Measurements from ENCODE around the gene CSK. TPM values are rescaled to one million over a fixed set of nuclear protein-coding genes. Genes with fewer than 3 reads are reported as not detected.

Gene CSK
- total and polyA plus RNA-seq, 2 of the 8 experiments (the other 6 are each of a cell fraction or from before 2014, with no cell fraction given): 13.7 to 50.2 TPM

GRCh38 chr15:74817370-74817737, 35.5 kb downstream of the CSK start:
- no peaks in the 10 kb centered on the region for H3K79me1 ChIP-seq (ENCODE audit: low read depth, low read length)
- H2BK15ac ChIP-seq (ENCODE audit: low read length): no peak overlapping the region
- no peaks in the 10 kb centered on the region for H3K9me3 ChIP-seq (ENCODE audit: insufficient read depth in 2 of 2, low read depth in 1 of 2, low read length in 1 of 2)
- H2BK120ac ChIP-seq (replicated peaks; ENCODE audit: low read depth, low read length): no peak overlapping the region
- no peak overlapping the region for H2AK5ac ChIP-seq (ENCODE audit: low read depth, low read length)
- ChIA-PET CTCF (ENCODE audit: partially characterized antibody) (interaction anchor here (0.7 to 15.7 kb wide), 15 partner anchors 11 to 196 kb away, joined by 3 to 135 read pairs (median 7); no protein-coding TSS in a partner anchor), POLR2A (ENCODE audit: partially characterized antibody) (interaction anchor here (0.7 to 3.1 kb wide), 5 partner anchors 9 to 189 kb away, joined by 3 to 7 read pairs (median 3); partner anchors contain the start of gene CPLX3)
- H2BK12ac ChIP-seq (ENCODE audit: low read depth, low read length): no peak overlapping the region
- H3K79me2 ChIP-seq (ENCODE audit: control insufficient read depth in 1 of 2, insufficient read depth in 2 of 2, low read length in 2 of 2): no peaks in the 10 kb centered on the region
- H3K9ac ChIP-seq (replicated peaks in 1 of 4; ENCODE audit: extremely low read depth in 1 of 4, low read depth in 3 of 4, low read length in 3 of 4): no peak overlapping the region
- H3K56ac ChIP-seq (replicated peaks; ENCODE audit: insufficient read length, low read depth, low read length): no peak overlapping the region
- FAIRE-seq (no peak), DNase-seq (ENCODE audit: low read depth in 1 of 2, low spot score in 2 of 2) (no peak)
- no peaks in the 10 kb centered on the region for H4K20me1 ChIP-seq (replicated peaks in 1 of 2; ENCODE audit: control insufficient read depth in 1 of 2, insufficient read depth in 2 of 2, low read length in 2 of 2)
- H4K5ac ChIP-seq (ENCODE audit: insufficient read length, low read depth, low read length): no peak overlapping the region
- no peak overlapping the region for H3K23ac ChIP-seq (ENCODE audit: insufficient read length)
- H3K4me1 ChIP-seq (replicated peaks in 1 of 4; ENCODE audit: control insufficient read depth in 3 of 4, insufficient read depth in 4 of 4, low read length in 3 of 4): peaks cover 0 to 12% (median 6%) of the 10 kb centered on the region in 4 experiments; a peak in 6 of 7 replicates
- no peak overlapping the region for H3K4me3 ChIP-seq (ENCODE audit: extremely low read depth in 1 of 4, insufficient read depth in 2 of 4, low read depth in 3 of 4, low read length in 4 of 4)
- no peak overlapping the region for H4K91ac ChIP-seq (replicated peaks; ENCODE audit: insufficient read length, low read length)
- 0 out of 2 replicates have a peak, but pooled peaks cover 2% of the 10 kb centered on the region for H3K23me2 ChIP-seq (ENCODE audit: low read depth, low read length)
- H3K14ac ChIP-seq (ENCODE audit: insufficient read length): no peak overlapping the region
- 73% methylated on average over 9 of the region's 9 CpGs; no CpG with 5 or more reads in 1 of the 2 experiments for WGBS, 2 experiments (ENCODE audit: extremely low coverage in 1 of 2, insufficient coverage in 1 of 2, insufficient read length in 1 of 2, insufficient replicate concordance in 2 of 2, low coverage in 1 of 2, low lambda C conversion rate in 2 of 2, missing lambda C conversion rate in 1 of 2)
- no peak overlapping the region for H3K27ac ChIP-seq (ENCODE audit: low read depth, low read length)
- H3K27me3 ChIP-seq (replicated peaks in 1 of 4; ENCODE audit: control insufficient read depth in 3 of 4, extremely low read depth in 1 of 4, insufficient read depth in 3 of 4, low read length in 3 of 4): no peaks in the 10 kb centered on the region
- no peaks in the 10 kb centered on the region for H3K36me3 ChIP-seq (ENCODE audit: control insufficient read depth in 2 of 4, insufficient read depth in 4 of 4, low read length in 3 of 4)
- no peak overlapping the region for H4K8ac ChIP-seq (ENCODE audit: extremely low read depth, insufficient read depth, low read length)
- H2AFZ ChIP-seq (ENCODE audit: low read length): no peak overlapping the region
- H3K4me2 ChIP-seq (ENCODE audit: insufficient read depth in 1 of 2, low read depth in 2 of 2, low read length in 2 of 2): no peak overlapping the region
- no peak overlapping the region for H3K4ac ChIP-seq (replicated peaks; ENCODE audit: insufficient read length, low read depth, low read length)
- H2BK20ac ChIP-seq (ENCODE audit: low read length): no peak overlapping the region
- no peak overlapping the region for H3K18ac ChIP-seq (ENCODE audit: extremely low read depth, low read length)
- no peak overlapping the region; the same call in 1 of the 2 replicates for H2BK5ac ChIP-seq (ENCODE audit: low read depth, low read length)
- no peak for TF ChIP-seq RNF2 (IDR thresholded peaks at IDR 0.05; ENCODE audit: borderline replicate concordance, low read depth, low read length, missing control alignments, poor library complexity, severe bottlenecking)
- no peak for TF ChIP-seq ATF2 (IDR thresholded peaks at IDR 0.05; ENCODE audit: low read length)
- TF ChIP-seq RAD21 (IDR thresholded peaks at IDR 0.05 in 1 of 2, conservative IDR thresholded peaks at IDR 0.05 in 1 of 2; ENCODE audit: low read depth in 2 of 2, low read length in 2 of 2): peak in 1 of 2 experiments; percentile 26; a peak in 1 of 4 replicates
- peak in 2 of 3 experiments; percentile 35 to 41; a peak in 3 of 4 replicates for TF ChIP-seq CTCF (IDR thresholded peaks at IDR 0.05; ENCODE audit: control extremely low read depth in 1 of 3, insufficient read depth in 1 of 3, low read depth in 1 of 3, low read length in 3 of 3)
- no peak for TF ChIP-seq SP2 (IDR thresholded peaks at IDR 0.05; ENCODE audit: low read length)
- TF ChIP-seq BRCA1 (IDR thresholded peaks at IDR 0.05; ENCODE audit: low read depth, low read length): no peak
- TF ChIP-seq SIN3A (conservative IDR thresholded peaks at IDR 0.05 in 1 of 2, IDR thresholded peaks at IDR 0.05 in 1 of 2; ENCODE audit: low read depth in 1 of 2, low read length in 2 of 2): no peak
- TF ChIP-seq CREB1 (IDR thresholded peaks at IDR 0.05): no peak
